ENCODE data around the gene FILIP1. TPM values are rescaled to one million over a fixed set of nuclear protein-coding genes. Genes with fewer than 3 reads are reported as not detected.
"Not testable (repeated sequence)": the region's sequence is repeated elsewhere in the genome, so short reads cannot be mapped to it uniquely, and the experiment has no call there.

FILIP1 gene
- total RNA-seq, 1 experiment from 2014 or later: not detected

GRCh38 chr6:75422024-75422639 is 71.5 kb downstream of the FILIP1 start:
- no peak for DNase-seq (ENCODE audit: extremely low read depth, low read depth)

DNA sequence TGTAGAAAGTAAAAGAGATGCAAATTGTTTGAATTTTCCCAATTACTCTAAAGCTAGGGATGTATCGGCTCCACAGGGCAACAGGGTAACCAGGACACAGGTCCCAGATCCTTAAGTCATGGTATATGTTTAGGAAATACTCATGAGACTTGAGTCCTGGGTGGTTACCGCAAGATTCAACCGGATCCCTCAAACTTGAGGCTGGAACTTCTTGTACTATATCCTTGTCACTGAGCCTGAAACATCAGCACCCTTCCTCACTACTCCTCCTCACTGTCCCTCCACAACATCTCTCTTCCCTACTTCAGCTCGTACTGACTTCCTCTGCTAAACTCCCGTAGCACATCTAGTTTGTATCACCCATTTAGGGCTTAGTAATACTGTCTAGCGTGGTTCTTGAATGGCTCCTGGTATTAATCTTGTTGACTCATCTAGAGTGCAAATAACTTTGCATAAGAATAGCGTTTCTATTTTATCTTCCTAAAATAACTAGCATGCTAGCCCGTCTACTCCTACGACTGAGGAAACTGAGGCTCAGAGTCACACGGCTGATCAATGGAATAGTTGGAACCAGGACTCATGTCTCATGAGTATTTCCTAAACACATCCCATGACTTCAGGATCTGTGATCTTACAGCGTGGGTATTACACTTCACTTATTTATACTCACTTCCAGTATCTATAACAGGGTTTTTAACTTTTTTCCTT is 72.1 kb downstream of the FILIP1 start:
- no peak for DNase-seq (ENCODE audit: extremely low read depth, low read depth)

- DNase-seq (ENCODE audit: extremely low read depth, low read depth): no peak
Measured at GRCh38 chr6:75419980-75420379, 73.6 kb downstream of the FILIP1 start.

DNA sequence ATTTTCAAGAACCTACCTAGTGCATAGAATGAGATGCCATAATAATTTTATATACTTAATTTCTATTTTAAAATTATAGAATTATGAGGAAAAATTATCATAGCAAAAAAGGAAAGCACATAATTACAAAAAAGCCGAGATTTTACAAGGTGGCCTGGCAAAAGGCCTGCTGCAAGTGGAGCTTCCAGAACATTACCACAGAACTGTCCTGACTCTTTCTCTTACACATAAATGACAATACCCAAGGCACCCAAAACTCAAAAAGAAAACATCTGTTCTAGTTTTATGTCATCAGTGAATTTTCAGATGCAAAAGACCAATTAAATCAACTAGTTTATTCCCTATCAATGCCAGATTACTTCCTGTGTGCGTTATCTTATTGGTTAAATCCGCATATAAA is 74.2 kb downstream of the FILIP1 start:
- no peak for DNase-seq (ENCODE audit: extremely low read depth, low read depth)

- DNase-seq (ENCODE audit: extremely low read depth, low read depth): no peak
Measured at GRCh38 chr6:75418233-75418632, 75.4 kb downstream of the FILIP1 start.

DNA sequence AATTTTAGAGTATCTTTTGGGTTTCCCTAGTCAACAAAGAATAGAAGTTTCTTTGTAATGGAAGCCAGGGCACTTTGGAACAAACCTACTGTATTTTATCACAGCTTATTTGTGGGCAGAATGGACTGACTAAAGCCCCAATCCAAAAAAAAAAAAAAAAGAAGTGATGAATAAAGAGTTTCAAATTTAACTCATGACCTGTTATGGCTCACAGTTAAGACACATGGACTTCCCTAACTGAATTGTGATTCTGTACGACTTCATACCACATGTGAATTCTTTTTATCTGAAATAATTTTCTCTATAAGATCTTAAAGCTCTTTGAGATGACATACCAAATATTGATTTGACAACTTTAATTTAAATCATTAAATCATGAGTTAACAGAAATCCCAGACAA is 77.2 kb downstream of the FILIP1 start:
- no peak for DNase-seq (ENCODE audit: extremely low read depth, low read depth)

DNA sequence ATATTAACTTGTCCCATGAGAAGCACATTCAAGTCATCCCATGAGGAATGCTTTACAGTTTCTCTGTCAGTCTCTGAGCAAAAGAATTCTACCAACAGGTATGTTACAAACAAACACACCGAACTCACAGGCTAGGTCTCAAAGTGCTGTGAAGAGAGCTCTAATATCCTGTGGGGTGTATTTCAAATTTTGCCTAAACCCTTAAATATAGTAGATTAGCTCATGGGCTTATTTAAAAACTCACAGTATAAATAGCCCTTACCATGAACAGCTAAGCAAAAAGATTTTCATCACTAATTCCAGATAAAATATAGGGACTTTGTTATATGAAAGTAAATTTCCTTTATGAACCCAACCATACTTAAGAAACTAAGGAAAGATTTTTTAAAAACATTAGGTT is 77.8 kb downstream of the FILIP1 start:
- DNase-seq (ENCODE audit: extremely low read depth, low read depth): no peak

GRCh38 chr6:75414445-75415021 is 79.1 kb downstream of the FILIP1 start:
- no peak for DNase-seq (ENCODE audit: extremely low read depth, low read depth)

DNA sequence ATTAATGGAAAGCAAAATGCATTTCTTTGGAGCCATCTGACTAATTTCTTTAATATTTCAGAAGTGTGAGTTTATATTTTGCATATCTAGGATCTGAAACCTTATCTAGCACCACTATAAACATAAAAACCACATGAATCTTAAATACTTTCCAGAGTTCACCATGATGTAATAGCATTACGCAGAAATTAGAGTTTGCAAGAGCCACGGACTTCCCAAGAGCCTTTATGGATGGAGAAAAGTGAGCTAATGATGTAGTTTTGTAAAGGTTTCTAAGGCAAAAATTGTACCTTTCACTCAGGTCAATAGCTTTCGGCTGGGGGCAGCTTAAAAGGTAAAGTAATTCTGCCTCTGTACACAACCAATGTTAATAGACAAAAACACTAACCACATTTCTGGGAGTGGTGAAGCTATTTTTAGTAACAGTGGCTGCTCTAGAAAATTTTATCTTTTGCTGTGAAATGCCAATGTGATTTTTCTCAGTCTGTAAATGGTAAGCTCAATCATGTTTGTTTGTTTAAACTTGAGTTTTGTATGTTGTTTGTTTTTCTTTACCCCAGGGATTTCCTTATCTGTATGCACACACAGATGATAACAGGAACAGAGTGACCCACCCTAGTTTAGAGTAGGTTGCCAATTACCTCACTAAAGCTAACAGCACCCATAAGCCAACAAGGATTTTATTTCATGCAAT is 80.5 kb downstream of the FILIP1 start:
- peak; percentile 39 for DNase-seq (ENCODE audit: extremely low read depth, low read depth)

- not testable (repeated sequence) for DNase-seq (ENCODE audit: extremely low read depth, low read depth)
Measured at GRCh38 chr6:75410564-75410963, 83.0 kb downstream of the FILIP1 start.

DNA sequence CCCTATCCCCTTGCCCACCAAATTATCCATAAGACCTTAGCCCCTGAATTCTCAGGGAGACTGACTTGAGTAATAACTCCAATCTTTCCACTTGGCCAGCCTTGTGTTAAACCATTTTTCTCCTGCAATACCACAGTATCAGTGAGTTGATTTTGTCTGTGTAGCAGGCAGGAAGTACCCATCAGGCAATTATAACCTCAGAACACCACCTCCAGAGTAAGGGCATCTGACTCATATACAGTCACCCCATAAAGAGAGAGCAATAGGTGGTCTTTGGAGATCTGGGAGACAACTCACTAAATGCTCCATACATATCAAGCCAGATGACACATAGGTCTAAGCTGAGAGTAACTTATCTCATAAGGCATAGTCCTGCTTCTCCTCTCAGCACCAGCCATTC is 83.7 kb downstream of the FILIP1 start:
- no peak for DNase-seq (ENCODE audit: extremely low read depth, low read depth)

DNA sequence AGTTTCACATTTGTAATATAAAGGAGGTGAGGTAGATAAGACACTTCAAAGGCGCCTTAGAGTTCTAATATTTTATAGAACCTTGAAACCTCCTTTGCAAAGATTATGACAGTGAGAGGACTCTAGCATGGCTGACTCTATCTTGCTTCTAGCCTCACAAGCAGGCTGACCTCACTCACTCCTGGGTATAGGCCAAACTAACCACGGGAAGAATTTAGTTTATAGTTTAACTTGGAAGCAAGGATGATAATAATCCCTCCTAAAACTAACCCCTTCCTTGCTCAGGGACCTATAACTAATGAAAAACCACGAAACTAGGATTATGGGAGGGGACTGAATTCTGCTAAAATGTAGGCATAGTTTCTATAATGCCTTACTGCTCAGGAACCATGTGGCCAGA is 84.3 kb downstream of the FILIP1 start:
- no peak for DNase-seq (ENCODE audit: extremely low read depth, low read depth)

- DNase-seq (ENCODE audit: extremely low read depth, low read depth): no peak
Measured at GRCh38 chr6:75403563-75404080, 90.0 kb downstream of the FILIP1 start.

- no peak for DNase-seq (ENCODE audit: extremely low read depth, low read depth)
Measured at GRCh38 chr6:75402296-75402695, 91.3 kb downstream of the FILIP1 start.

DNA sequence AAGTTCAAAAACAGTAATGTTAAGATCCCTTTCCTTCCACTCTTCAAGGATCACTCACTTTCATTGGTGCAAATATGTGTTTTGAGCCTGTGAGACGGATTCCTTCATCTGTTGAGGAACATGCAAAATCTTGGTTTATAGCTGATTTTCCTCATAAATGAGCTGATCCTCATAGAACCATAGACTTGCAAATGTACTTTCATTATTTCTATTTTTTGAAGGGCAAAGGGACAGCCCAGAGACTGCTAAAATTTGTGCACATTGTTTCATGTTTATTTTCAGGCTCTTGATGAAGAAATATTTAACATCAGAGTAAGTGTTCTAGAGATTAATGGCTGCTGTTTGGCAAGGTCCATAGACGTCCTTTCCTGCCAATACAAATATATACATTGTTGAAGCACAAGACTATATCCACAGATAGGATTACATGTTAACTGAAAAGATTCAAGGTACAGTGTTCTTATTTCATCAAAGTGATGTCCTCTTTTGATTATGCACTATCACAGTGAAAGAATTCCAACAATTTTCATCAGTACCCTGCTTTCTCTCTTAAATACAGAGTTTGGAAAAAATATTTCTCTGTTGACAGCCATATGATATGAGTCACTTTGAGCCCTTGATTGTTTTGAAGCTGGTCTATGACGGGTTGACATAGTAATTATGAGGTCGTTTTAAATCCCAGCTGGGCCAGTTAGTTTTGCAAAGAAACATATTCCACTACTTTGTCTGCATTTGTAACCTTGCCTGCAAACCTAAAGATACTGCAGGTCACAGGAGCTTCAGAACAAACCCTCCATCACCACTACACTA is 95.7 kb downstream of the FILIP1 start:
- DNase-seq (ENCODE audit: extremely low read depth, low read depth): no peak

DNA sequence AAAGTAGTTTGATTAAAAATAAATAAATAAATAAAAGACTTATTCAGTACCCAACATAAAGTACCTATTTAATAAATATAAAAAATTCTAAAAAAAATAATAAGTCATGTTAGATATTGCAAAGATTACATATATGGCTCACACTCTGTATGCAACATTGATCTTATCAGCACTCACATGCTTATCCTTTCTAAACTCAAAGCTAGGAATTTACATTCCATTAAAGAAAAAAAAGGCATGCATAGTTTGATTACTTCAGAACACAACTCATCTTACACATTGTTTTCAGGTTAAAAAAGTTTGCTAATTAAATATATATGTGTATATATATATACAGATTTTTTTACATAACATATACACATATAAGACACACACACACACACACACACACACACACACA is 96.4 kb downstream of the FILIP1 start:
- DNase-seq (ENCODE audit: extremely low read depth, low read depth): no peak

GRCh38 chr6:75396005-75396800 is 97.4 kb downstream of the FILIP1 start:
- no peak for DNase-seq (ENCODE audit: extremely low read depth, low read depth)

DNA sequence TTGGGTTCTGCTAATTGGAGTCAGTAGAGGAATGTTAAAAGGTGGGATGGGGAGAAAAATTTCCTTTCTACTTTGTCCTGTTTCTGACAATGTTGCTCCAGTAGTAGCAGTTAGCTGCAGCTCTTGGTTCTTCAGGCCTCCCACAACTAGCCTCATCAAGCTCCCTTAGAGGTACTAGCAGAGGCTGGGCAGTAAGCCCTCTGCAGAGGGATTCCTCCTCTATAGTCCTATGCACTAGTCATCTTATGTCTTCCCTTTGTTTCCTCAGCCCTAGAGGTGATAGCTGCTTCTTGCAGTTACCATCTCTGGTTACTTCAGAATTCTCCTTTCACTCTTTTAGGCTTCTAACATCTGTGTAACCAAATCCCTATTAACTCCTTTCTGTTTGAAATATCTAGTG is 99.8 kb downstream of the FILIP1 start:
- no peak for DNase-seq (ENCODE audit: extremely low read depth, low read depth)

- no peak for DNase-seq (ENCODE audit: extremely low read depth, low read depth)
Measured at GRCh38 chr6:75391276-75391675, 102.3 kb downstream of the FILIP1 start.
